ENCODE data around the gene ME3. TPM values are rescaled to one million over a fixed set of nuclear protein-coding genes. Genes with fewer than 3 reads are reported as not detected.

The ME3 gene
- total and polyA plus RNA-seq, 4 donors: 7.4 to 38.7 (median 21.2) TPM

DNA sequence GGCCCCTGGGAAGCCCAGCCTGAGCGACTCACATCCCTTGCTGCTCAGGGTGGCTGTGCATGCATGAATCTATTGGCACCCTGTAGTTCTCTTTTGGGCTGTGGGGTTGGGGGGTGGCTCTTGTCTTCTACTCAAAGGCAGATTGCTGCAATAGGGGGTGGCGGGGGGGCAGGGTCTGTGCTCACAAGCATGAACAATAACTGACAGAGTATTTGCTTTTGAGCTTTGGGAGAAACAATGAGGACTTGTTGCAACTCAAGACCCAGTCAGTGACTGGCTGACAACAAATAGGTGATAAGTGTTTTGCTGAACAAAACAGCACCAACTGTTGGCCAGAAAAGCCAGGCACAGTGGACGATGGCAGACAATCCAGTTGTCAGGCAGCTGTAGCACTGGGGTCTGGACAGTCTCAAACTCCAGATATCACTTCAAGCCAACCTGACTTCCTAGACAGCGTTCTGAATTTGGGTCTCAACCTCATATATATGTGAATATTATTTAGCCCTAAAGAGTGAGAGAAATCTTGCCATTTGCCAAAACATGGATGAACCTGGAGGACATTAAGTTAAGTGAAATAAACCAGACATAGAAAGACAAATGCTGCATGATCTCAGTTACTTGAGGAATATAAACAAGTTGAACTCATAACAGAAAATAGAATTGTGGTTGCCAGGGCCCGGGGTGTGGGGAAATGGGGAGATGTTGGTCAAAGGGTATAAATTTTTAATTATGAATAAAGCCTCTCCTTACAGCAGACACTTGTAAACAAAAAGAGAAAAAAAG lies 61.7 kb downstream of the ME3 start:
- H3K27ac ChIP-seq (ENCODE audit: low read depth in 1 of 2, low read length in 1 of 2): no peak overlapping the region
- DNase-seq: no peak
- no peak overlapping the region for H3K9ac ChIP-seq (ENCODE audit: insufficient read depth in 1 of 2, low read length in 2 of 2)
- TF ChIP-seq, protein P1, sequence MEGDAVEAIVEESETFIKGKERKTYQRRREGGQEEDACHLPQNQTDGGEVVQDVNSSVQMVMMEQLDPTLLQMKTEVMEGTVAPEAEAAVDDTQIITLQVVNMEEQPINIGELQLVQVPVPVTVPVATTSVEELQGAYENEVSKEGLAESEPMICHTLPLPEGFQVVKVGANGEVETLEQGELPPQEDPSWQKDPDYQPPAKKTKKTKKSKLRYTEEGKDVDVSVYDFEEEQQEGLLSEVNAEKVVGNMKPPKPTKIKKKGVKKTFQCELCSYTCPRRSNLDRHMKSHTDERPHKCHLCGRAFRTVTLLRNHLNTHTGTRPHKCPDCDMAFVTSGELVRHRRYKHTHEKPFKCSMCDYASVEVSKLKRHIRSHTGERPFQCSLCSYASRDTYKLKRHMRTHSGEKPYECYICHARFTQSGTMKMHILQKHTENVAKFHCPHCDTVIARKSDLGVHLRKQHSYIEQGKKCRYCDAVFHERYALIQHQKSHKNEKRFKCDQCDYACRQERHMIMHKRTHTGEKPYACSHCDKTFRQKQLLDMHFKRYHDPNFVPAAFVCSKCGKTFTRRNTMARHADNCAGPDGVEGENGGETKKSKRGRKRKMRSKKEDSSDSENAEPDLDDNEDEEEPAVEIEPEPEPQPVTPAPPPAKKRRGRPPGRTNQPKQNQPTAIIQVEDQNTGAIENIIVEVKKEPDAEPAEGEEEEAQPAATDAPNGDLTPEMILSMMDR (IDR thresholded peaks at IDR 0.05; ENCODE audit: control extremely low read depth, extremely low read depth): no peak
- no peaks in the 10 kb centered on the region for H3K36me3 ChIP-seq (ENCODE audit: control insufficient read depth in 4 of 4, insufficient read depth in 4 of 4, low read length in 4 of 4)
- 91 to 93% methylated on average over 5 of the region's 5 CpGs for WGBS, 2 donors
- H3K4me3 ChIP-seq: no peak overlapping the region
- ATAC-seq (ENCODE audit: insufficient read depth, low FRiP score): no peak
- H3K9me3 ChIP-seq (ENCODE audit: control insufficient read depth in 4 of 4, insufficient read depth in 3 of 4, low read length in 3 of 4): peaks cover 0 to 6% (median 0%) of the 10 kb centered on the region in 4 donors
- peaks cover 0 to 9% (median 5%) of the 10 kb centered on the region in 5 donors for H3K4me1 ChIP-seq (ENCODE audit: control insufficient read depth in 5 of 5, insufficient read depth in 5 of 5, low read length in 5 of 5)
- no peaks in the 10 kb centered on the region for H3K27me3 ChIP-seq (ENCODE audit: control insufficient read depth in 3 of 3, insufficient read depth in 3 of 3, low read length in 2 of 3)

DNA sequence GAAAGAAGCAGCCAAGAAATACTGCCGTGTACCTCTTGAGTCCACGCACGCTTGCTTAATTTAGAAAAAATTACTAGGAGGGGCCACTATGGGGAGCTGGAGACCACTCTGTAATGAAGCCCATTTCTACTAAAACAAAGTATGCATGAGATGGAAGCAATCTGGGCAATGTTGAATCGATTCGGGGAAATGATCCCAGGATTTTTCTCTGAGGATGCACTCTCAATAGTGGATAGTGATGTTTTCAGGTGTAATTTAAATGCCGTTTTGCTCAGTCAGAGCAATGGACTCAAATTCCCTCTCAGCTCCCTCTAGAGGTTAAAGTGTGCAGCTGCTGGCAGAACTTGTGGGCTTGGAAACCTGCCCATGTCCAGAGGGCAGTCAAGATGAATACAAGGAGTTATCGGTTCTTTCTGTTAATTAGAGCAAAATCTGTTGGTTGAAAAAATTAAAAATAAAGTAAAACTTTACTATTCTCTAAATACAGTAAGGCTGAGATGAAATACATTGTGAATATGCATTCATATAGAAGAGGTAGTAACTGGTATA lies 64.1 kb downstream of the ME3 start:
- DNase-seq (peak; percentile 76 to 91 (median 90)), ATAC-seq (ENCODE audit: insufficient read depth, low FRiP score) (peak; percentile 86)
- Histone ChIP-seq H3K9ac (ENCODE audit: insufficient read depth in 1 of 2, low read length in 2 of 2) (no peak overlapping the region), H3K4me3 (no peak overlapping the region), H3K27me3 (ENCODE audit: control insufficient read depth in 3 of 3, insufficient read depth in 3 of 3, low read length in 2 of 3) (no peaks in the 10 kb centered on the region), H3K9me3 (ENCODE audit: control insufficient read depth in 4 of 4, insufficient read depth in 3 of 4, low read length in 3 of 4) (no peaks in the 10 kb centered on the region), H3K36me3 (ENCODE audit: control insufficient read depth in 4 of 4, insufficient read depth in 4 of 4, low read length in 4 of 4) (no peaks in the 10 kb centered on the region), H3K27ac (ENCODE audit: low read depth in 1 of 2, low read length in 1 of 2) (no peak overlapping the region), H3K4me1 (ENCODE audit: control insufficient read depth in 5 of 5, insufficient read depth in 5 of 5, low read length in 5 of 5) (peaks cover 0 to 9% (median 5%) of the 10 kb centered on the region in 5 donors)
- WGBS, 2 donors: 6 to 7% methylated on average over 7 of the region's 7 CpGs
- TF ChIP-seq, protein P1 (IDR thresholded peaks at IDR 0.05; ENCODE audit: control extremely low read depth, extremely low read depth): peak; percentile 67

DNA sequence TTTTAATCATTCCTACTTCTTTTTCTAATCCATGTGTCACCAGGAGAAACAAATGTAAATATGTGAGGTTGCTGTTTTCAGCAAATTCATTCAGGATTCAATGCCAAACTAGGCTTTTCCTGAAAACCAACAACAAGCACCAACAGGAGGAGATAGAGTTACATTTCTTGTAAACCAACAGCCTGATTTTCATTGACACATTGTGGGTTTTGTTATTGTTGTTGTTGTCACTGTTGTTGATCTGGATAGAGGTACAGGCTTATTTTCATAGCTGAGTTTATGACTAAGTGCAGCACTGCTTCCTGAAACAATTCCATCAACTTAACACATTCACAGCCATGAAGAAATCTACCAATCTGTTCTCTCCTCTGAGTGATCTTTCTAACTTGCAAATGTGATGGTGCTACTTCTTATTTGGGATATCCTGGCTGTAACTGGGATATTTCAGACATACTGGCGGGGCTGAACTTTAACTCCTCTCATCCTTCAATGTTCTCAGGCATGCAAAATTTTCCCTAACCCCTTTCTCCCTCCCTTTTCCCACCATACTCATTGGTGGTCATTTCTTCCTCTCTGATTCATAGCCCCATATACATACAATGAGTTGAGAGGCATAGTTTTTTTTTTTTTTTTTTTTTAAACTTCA lies 65.5 kb downstream of the ME3 start:
- Histone ChIP-seq H3K4me3 (no peak overlapping the region), H3K36me3 (ENCODE audit: control insufficient read depth in 4 of 4, insufficient read depth in 4 of 4, low read length in 4 of 4) (no peaks in the 10 kb centered on the region), H3K4me1 (ENCODE audit: control insufficient read depth in 5 of 5, insufficient read depth in 5 of 5, low read length in 5 of 5) (peaks cover 0 to 9% (median 5%) of the 10 kb centered on the region in 5 donors), H3K9ac (ENCODE audit: insufficient read depth in 1 of 2, low read length in 2 of 2) (no peak overlapping the region), H3K27me3 (ENCODE audit: control insufficient read depth in 3 of 3, insufficient read depth in 3 of 3, low read length in 2 of 3) (no peaks in the 10 kb centered on the region), H3K27ac (ENCODE audit: low read depth in 1 of 2, low read length in 1 of 2) (no peak overlapping the region), H3K9me3 (ENCODE audit: control insufficient read depth in 4 of 4, insufficient read depth in 3 of 4, low read length in 3 of 4) (no peaks in the 10 kb centered on the region)
- peak in 2 of 3 donors; percentile 46 to 52 for DNase-seq
- no peak for ATAC-seq (ENCODE audit: insufficient read depth, low FRiP score)
- TF ChIP-seq, protein P1 (IDR thresholded peaks at IDR 0.05; ENCODE audit: control extremely low read depth, extremely low read depth): no peak
- 80 to 81% methylated on average over 1 of the region's 1 CpG for WGBS, 2 donors
